Peyer's patch (tissue), 4 donors: Measurements from ENCODE around the gene CUBN.

Source experiments
- POLR2A ChIP-seq, 2 donors: fragments of 450-650 bp; IDR thresholded peaks; one replicate each; pipeline ENCODE4 v1.5.1; 2017; ENCODE audit warnings: antibody characterized with exemption in 2 of 2, mild to moderate bottlenecking in 2 of 2, moderate library complexity in 2 of 2
- TF ChIP-seq, protein P1 (sequence below), 6 experiments: fragments of 450-650 bp in 4 of 6; fragments of 200-600 bp in 2 of 6; sonication (generic) in 1 of 6; IDR thresholded peaks; one replicate each; pipeline ENCODE4 v1.5.1; 2017 to 2019; ENCODE audit warnings: antibody characterized with exemption in 6 of 6, mild to moderate bottlenecking in 3 of 6, moderate library complexity in 1 of 6

DNA sequence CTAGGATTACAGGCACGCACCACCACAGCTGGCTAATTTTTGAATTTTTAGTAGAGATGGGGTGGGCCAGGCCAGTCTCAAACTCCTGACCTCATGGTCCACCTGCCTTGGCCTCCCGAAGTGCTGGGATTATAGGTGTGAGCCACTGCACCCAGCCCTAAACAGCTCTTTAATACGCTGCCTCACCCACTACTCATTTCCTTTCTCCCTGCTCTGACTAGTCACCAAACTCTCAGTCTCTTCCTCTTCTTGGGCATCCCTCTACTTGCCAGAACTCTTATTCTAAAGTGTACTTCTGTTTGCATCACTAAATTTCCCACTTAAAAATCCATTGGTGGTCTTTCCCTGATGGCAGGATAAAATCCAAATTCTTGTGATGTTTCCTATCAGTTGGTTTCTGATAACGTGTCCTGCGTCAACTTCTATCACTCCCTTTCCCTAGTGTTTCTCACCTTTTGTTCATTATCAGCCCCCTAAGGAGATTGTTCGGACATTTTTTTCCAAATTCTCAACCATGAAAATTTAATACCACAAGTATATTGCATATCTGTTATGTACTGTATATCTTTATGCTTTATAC, 124.7 kb downstream of the CUBN start:
- TF ChIP-seq POLR2A (IDR thresholded peaks at IDR 0.05) = no peak
- TF ChIP-seq, protein P1, sequence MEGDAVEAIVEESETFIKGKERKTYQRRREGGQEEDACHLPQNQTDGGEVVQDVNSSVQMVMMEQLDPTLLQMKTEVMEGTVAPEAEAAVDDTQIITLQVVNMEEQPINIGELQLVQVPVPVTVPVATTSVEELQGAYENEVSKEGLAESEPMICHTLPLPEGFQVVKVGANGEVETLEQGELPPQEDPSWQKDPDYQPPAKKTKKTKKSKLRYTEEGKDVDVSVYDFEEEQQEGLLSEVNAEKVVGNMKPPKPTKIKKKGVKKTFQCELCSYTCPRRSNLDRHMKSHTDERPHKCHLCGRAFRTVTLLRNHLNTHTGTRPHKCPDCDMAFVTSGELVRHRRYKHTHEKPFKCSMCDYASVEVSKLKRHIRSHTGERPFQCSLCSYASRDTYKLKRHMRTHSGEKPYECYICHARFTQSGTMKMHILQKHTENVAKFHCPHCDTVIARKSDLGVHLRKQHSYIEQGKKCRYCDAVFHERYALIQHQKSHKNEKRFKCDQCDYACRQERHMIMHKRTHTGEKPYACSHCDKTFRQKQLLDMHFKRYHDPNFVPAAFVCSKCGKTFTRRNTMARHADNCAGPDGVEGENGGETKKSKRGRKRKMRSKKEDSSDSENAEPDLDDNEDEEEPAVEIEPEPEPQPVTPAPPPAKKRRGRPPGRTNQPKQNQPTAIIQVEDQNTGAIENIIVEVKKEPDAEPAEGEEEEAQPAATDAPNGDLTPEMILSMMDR (IDR thresholded peaks at IDR 0.05) = no peak
